Stimulated activated naive CD4-positive, alpha-beta T cell treated with Interleukin-2 at 50 U/mL for 16 hours (primary cell): ENCODE results near the gene ADIPOQ.
"Not testable (repeated sequence)": the region's sequence is repeated elsewhere in the genome, so short reads cannot be mapped to it uniquely, and the experiment has no call there.

Experiments
- DNase-seq: peaks from one replicate; lab custom pipeline; 2025; lab: John Stamatoyannopoulos, UW

ADIPOQ gene

GRCh38 chr3:186907075-186907474 lies 64.6 kb downstream of the ADIPOQ start:
- DNase-seq = not testable (repeated sequence)
